Heart left ventricle (tissue), 16 donors: ENCODE data around the gene NRAP. TPM values are rescaled to one million over a fixed set of nuclear protein-coding genes. Genes with fewer than 3 reads are reported as not detected.
A peak's percentile ranks its signal among the peaks of the same experiment; 100 is the strongest.

Experiments
- ATAC-seq, 4 donors: fragments of 200-7000 bp; cut with Tn5 transposase; one replicate each; pipeline ENCODE4 v1.9.1; 2020 to 2022; ENCODE audit warnings: moderate library complexity in 4 of 4, mild to moderate bottlenecking in 3 of 4, moderate number of reproducible peaks in 1 of 4
- DNase-seq, 5 donors: peaks; one replicate each; pipeline ENCODE4 v3.0.0-alpha.2; 2020
- H3K27ac ChIP-seq, 12 donors: fragments of 200-600 bp; sonication (generic) in 4 of 12; one replicate each; pipeline versions ENCODE4 v1.5.0 to v1.8.0; 2016 to 2022; ENCODE audit warnings: mild to moderate bottlenecking in 2 of 12
- H3K27me3 ChIP-seq, 9 donors: fragments of 200-600 bp; sonication (generic) in 2 of 9; one replicate each; pipeline versions ENCODE4 v1.5.1 to v1.8.0; 2016 to 2022; ENCODE audit warnings: mild to moderate bottlenecking in 3 of 9
- H3K36me3 ChIP-seq, 9 donors: fragments of 200-600 bp; sonication (generic) in 2 of 9; one replicate each; pipeline versions ENCODE4 v1.5.0 to v1.8.0; 2018 to 2022; ENCODE audit warnings: mild to moderate bottlenecking in 2 of 9
- H3K4me1 ChIP-seq, 12 donors: fragments of 200-600 bp; sonication (generic) in 4 of 12; one replicate each; pipeline versions ENCODE4 v1.5.0 to v1.8.0; 2016 to 2022; ENCODE audit warnings: mild to moderate bottlenecking in 3 of 12
- H3K4me3 ChIP-seq, 12 donors: fragments of 200-600 bp; sonication (generic) in 4 of 12; one replicate each; pipeline versions ENCODE4 v1.5.0 to v1.8.0; 2017 to 2022; ENCODE audit warnings: mild to moderate bottlenecking in 9 of 12, moderate library complexity in 4 of 12
- H3K9me3 ChIP-seq, 12 donors: fragments of 200-600 bp; sonication (generic) in 4 of 12; one replicate each; pipeline versions ENCODE4 v1.5.0 to v1.8.0; 2016 to 2022; ENCODE audit warnings: mild to moderate bottlenecking in 1 of 12
- CTCF ChIP-seq, 12 donors: fragments of 200-600 bp; sonication (generic) in 4 of 12; IDR thresholded peaks; one replicate each; pipeline versions ENCODE4 v1.5.0 to v1.8.0; 2018 to 2022; ENCODE audit warnings: antibody characterized with exemption in 12 of 12, mild to moderate bottlenecking in 5 of 12
- POLR2A ChIP-seq, 2 donors: fragments of 450-650 bp; IDR thresholded peaks; one replicate each; pipeline ENCODE4 v1.6.1; 2017; ENCODE audit warnings: antibody characterized with exemption in 2 of 2, mild to moderate bottlenecking in 2 of 2, moderate library complexity in 2 of 2
- WGBS, 4 donors: extraction: QIAGEN DNeasy Blood & Tissue Kit in 2 of 4; methylation state at CpG; one replicate each; pipeline versions ENCODE4 v1.1.5 to v1.1.7; 2013 to 2018; 5-methylcytosine and 5-hydroxymethylcytosine counted together
- intact Hi-C, 10 donors: fragments of 100-400 bp; cut with DNase I; formaldehyde crosslinking; loops; one replicate each; pipeline versions ENCODE4 v1.11.1 to v1.14.2; 2022
- polyA plus RNA-seq, 2 donors: library from polyadenylated mRNA; stranded (reverse); fragments of 200-250 nt; gene quantifications; one replicate each; pipeline ENCODE4 v1.2.3, GENCODE V29; 2013
- total RNA-seq, 9 donors: library from RNA; depleted of rRNA in 2 of 9; stranded (reverse); fragments of >200 nt in 2 of 9; fragmentation: NEBNext Ultra II Directional in 3 of 9; extraction: Animal tissue kit (Norgen Biotek cat#: 25700) in 3 of 9; gene quantifications; one replicate each; pipeline versions ENCODE4 v1.1.0 to v1.2.4, GENCODE V29; 2016 to 2023
- donor health status: ischemic (EF 13 %, LVEDD 7.1; RV severe dilation, severe dysfunction).
- donor health status: healthy with polysubstance abuse.
- donor health status: DM: no; HTN: yes; CAD: no.
- donor health status: DM: no; HTN: no; CAD: no.
- donor health status: ischemic (EF 25% LVEDD 6.9; RV normal size, moderate dysfunction).
- donor health status: ischemic (EF 25% LVEDD 5.7; RV mildly dilated, moderate dysfunction).
- donor health status: healthy.
- donor health status: DM: yes; HTN: yes; CAD: no.
- donor health status: ischemic (EF 35%, LVEDD 5.7; RV mildly dilated, moderate dysfunction).
- donor health status: nonischemic (EF 11% LVEDD 7.7; RV severe dilation, severe dysfunction).
- donor health status: DM: yes; HTN: yes; CAD: no.
- donor health status: PGD.
- donor health status: ischemic (EF 29% LVEDD 5.4; RV normal size, mild dysfunction).
- donor health status: nonischemic (EF 23%, LVEDD 6.1; RV moderate dilation, normal function).

NRAP gene
- total and polyA plus RNA-seq, 11 donors = 278 to 2,789 (median 1,125) TPM

- H3K36me3 ChIP-seq = peaks cover 0 to 84% (median 21%) of the 10 kb centered on the region in 9 donors
- ATAC-seq = peak in 3 of 4 donors; percentile 13 to 47 (median 26)
- no peak for DNase-seq
- H3K4me1 ChIP-seq = peaks cover 0 to 61% (median 15%) of the 10 kb centered on the region in 12 donors
- intact Hi-C loops = no loop called here
- TF ChIP-seq CTCF (IDR thresholded peaks at IDR 0.05) = no peak
- no peak for TF ChIP-seq POLR2A (IDR thresholded peaks at IDR 0.05)
- H3K27ac ChIP-seq = peak overlapping the region; percentile 44 to 93 (median 82)
- WGBS, 4 donors = 72 to 83% (median 77%) methylated on average over 8 to 10 of the region's 10 CpGs
- no peak overlapping the region for H3K4me3 ChIP-seq
- H3K27me3 ChIP-seq = peaks cover 0 to 3% (median 0%) of the 10 kb centered on the region in 9 donors
- no peaks in the 10 kb centered on the region for H3K9me3 ChIP-seq
Measured at GRCh38 chr10:113625461-113626186, 38.2 kb downstream of the NRAP start.

GRCh38 chr10:113622831-113623230, 41.0 kb downstream of the NRAP start:
- Histone ChIP-seq H3K27me3 (peaks cover 0 to 22% (median 0%) of the 10 kb centered on the region in 9 donors), H3K27ac (peak overlapping the region in 5 of 12 donors; percentile 36 to 92 (median 82)), H3K4me1 (peaks cover 0 to 49% (median 11%) of the 10 kb centered on the region in 12 donors), H3K9me3 (no peaks in the 10 kb centered on the region), H3K36me3 (peaks cover 0 to 87% (median 26%) of the 10 kb centered on the region in 9 donors), H3K4me3 (no peak overlapping the region)
- 52 to 59% (median 55%) methylated on average over 4 of the region's 4 CpGs for WGBS, 4 donors
- ATAC-seq (peak in 1 of 4 donors; percentile 2), DNase-seq (no peak)
- intact Hi-C loops = no loop called here
- TF ChIP-seq CTCF (IDR thresholded peaks at IDR 0.05) (no peak), POLR2A (IDR thresholded peaks at IDR 0.05) (no peak)

GRCh38 chr10:113621799-113622198, 42.0 kb downstream of the NRAP start:
- no peak for ATAC-seq
- Histone ChIP-seq H3K27ac (peak overlapping the region in 4 of 12 donors; percentile 18 to 92 (median 40)), H3K4me1 (peaks cover 0 to 45% (median 5%) of the 10 kb centered on the region in 12 donors)

More at GRCh38 chr10:113621799-113622198, 42.0 kb downstream of the NRAP start:
- Histone ChIP-seq H3K36me3 (peaks cover 0 to 96% (median 30%) of the 10 kb centered on the region in 9 donors), H3K4me3 (no peak overlapping the region), H3K9me3 (no peaks in the 10 kb centered on the region), H3K27me3 (peaks cover 0 to 27% (median 0%) of the 10 kb centered on the region in 9 donors)
- 57 to 72% (median 66%) methylated on average over 8 of the region's 8 CpGs for WGBS, 4 donors
- no peak for TF ChIP-seq POLR2A (IDR thresholded peaks at IDR 0.05)
- no peak for TF ChIP-seq CTCF (IDR thresholded peaks at IDR 0.05)
- intact Hi-C loops = no loop called here
- no peak for DNase-seq
